Keratinocyte (primary cell): ENCODE data around the gene N4BP2.

Source experiments
- EZH2 ChIP-seq: IDR thresholded peaks from one replicate; pipeline ENCODE4 v1.6.1; 2012; ENCODE audit warnings: inconsistent platforms, mild to moderate bottlenecking, low read length, moderate library complexity
- TF ChIP-seq, protein P1 (sequence below), 3 experiments: IDR thresholded peaks in 1 of 3; conservative IDR thresholded peaks in 1 of 3; optimal IDR thresholded peaks in 1 of 3; 2 replicates in 2 of 3; 3 replicates in 1 of 3; pipeline versions ENCODE3 to v1.5.1; 2011; ENCODE audit warnings: low read length in 3 of 3, mild to moderate bottlenecking in 3 of 3, moderate library complexity in 2 of 3, control low read depth in 1 of 3, inconsistent platforms in 1 of 3; ENCODE audit not compliant: insufficient read depth in 2 of 3; ENCODE audit errors: extremely low read depth in 1 of 3

DNA sequence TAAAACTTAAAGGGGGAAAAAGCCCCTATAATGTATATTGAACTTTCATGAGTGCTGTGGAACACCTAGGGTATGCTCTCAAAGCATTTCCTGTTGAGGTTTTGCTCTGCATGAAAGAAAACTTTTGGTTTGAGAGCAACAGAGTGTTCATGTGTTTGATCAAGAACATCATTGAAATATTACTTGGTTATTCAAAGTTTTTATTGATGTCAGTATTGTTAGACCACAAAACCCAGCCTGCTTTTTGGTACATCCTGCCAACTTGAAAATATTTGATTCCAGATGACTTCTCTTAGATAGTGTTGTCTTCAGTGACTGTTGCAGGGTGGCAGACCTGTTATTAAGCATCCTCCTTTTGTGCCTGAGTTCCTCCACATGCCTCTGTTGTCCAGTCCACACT is 68.0 kb downstream of the N4BP2 start:
- TF ChIP-seq, protein P1, sequence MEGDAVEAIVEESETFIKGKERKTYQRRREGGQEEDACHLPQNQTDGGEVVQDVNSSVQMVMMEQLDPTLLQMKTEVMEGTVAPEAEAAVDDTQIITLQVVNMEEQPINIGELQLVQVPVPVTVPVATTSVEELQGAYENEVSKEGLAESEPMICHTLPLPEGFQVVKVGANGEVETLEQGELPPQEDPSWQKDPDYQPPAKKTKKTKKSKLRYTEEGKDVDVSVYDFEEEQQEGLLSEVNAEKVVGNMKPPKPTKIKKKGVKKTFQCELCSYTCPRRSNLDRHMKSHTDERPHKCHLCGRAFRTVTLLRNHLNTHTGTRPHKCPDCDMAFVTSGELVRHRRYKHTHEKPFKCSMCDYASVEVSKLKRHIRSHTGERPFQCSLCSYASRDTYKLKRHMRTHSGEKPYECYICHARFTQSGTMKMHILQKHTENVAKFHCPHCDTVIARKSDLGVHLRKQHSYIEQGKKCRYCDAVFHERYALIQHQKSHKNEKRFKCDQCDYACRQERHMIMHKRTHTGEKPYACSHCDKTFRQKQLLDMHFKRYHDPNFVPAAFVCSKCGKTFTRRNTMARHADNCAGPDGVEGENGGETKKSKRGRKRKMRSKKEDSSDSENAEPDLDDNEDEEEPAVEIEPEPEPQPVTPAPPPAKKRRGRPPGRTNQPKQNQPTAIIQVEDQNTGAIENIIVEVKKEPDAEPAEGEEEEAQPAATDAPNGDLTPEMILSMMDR (optimal IDR thresholded peaks at IDR 0.05 in 1 of 3, IDR thresholded peaks at IDR 0.05 in 1 of 3, conservative IDR thresholded peaks at IDR 0.05 in 1 of 3; ENCODE audit: extremely low read depth in 1 of 3, insufficient read depth in 2 of 3, low read length in 3 of 3): no peak
- TF ChIP-seq EZH2: no peak
